Measurements from ENCODE around the gene C1QTNF5. TPM values are rescaled to one million over a fixed set of nuclear protein-coding genes. Genes with fewer than 3 reads are reported as not detected.

The C1QTNF5 gene
- total and polyA plus RNA-seq, 4 donors: 1.9 to 6.4 (median 3.3) TPM

GRCh38 chr11:119367661-119368120 lies 27.0 kb upstream of the C1QTNF5 start:
- Histone ChIP-seq H3K36me3 (ENCODE audit: control insufficient read depth in 4 of 4, insufficient read depth in 3 of 4, low read depth in 1 of 4, low read length in 3 of 4) (no peaks in the 10 kb centered on the region), H3K4me1 (ENCODE audit: control insufficient read depth in 4 of 4, insufficient read depth in 4 of 4, low read length in 3 of 4) (peaks cover 20 to 89% (median 68%) of the 10 kb centered on the region in 4 donors), H3K27ac (ENCODE audit: low read depth in 1 of 2, low read length in 2 of 2) (peak overlapping the region; percentile 96 to 97), H3K9ac (ENCODE audit: low read depth in 1 of 2, low read length in 2 of 2) (peak overlapping the region in 1 of 2 donors; percentile 23), H3K27me3 (ENCODE audit: control insufficient read depth in 4 of 4, insufficient read depth in 4 of 4, low read length in 3 of 4) (no peaks in the 10 kb centered on the region), H3K9me3 (ENCODE audit: control insufficient read depth in 4 of 4, low read length in 3 of 4) (no peaks in the 10 kb centered on the region), H3K4me3 (ENCODE audit: low read depth in 1 of 3, low read length in 3 of 3) (peak overlapping the region in 1 of 3 donors; percentile 32)
- DNase-seq (ENCODE audit: low spot score): no peak
- WGBS: 55% methylated on average over 9 of the region's 9 CpGs
- no peak for TF ChIP-seq HNF4A (conservative IDR thresholded peaks at IDR 0.05)
- TF ChIP-seq FOXA1 (IDR thresholded peaks at IDR 0.05): no peak
- no peak for TF ChIP-seq MAX (IDR thresholded peaks at IDR 0.05)
- no peak for TF ChIP-seq SP1 (IDR thresholded peaks at IDR 0.05)
- TF ChIP-seq CTCF (IDR thresholded peaks at IDR 0.05; ENCODE audit: low read depth, low read length, missing input control): no peak
- TF ChIP-seq REST (IDR thresholded peaks at IDR 0.05): no peak
- TF ChIP-seq TAF1 (conservative IDR thresholded peaks at IDR 0.05): no peak
- no peak for TF ChIP-seq JUND (IDR thresholded peaks at IDR 0.05)
- no peak for TF ChIP-seq EGR1 (IDR thresholded peaks at IDR 0.05; ENCODE audit: low read depth in 2 of 2)
- no peak for TF ChIP-seq RXRA (IDR thresholded peaks at IDR 0.05)
- TF ChIP-seq GABPA (IDR thresholded peaks at IDR 0.05 in 1 of 2, conservative IDR thresholded peaks at IDR 0.05 in 1 of 2): no peak
- no peak for TF ChIP-seq ATF3 (IDR thresholded peaks at IDR 0.05)
- TF ChIP-seq ZBTB33 (IDR thresholded peaks at IDR 0.05): no peak
- no peak for TF ChIP-seq NR2F2 (IDR thresholded peaks at IDR 0.05)
- no peak for TF ChIP-seq RAD21 (IDR thresholded peaks at IDR 0.05)
- no peak for TF ChIP-seq YY1 (IDR thresholded peaks at IDR 0.05)
- TF ChIP-seq FOXA2 (IDR thresholded peaks at IDR 0.05): no peak
